GM19467 (cell line): ENCODE data around the gene SH3BP4.

Experiments used
- ATAC-seq: cut with Tn5 transposase; IDR thresholded peaks from one replicate; pipeline ENCODE4 v1.9.1; 2021; ENCODE audit warnings: mild to moderate bottlenecking, moderate library complexity; ENCODE audit not compliant: unreplicated experiment

The SH3BP4 gene

GRCh38 chr2:234964631-234965461 is 13.0 kb downstream of the SH3BP4 start:
- no peak for ATAC-seq

DNA sequence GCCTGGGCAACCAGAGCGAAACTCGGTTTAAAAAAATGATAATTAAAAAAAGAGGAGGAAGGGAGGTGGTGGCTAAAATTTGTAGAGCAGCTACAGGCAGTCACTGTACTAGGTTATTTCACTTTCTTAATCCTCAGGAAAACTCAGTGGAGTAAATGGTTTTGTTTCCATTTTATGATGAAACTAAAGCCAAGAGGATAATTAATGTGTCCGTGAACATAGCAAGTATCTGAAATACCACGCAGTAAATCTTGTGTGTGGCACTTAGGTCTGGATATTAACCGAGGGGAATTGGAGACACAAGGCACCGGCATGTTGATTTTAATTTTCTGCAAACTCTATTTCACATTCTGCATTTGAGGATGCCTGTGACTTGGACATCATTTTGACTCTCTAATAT is 14.5 kb downstream of the SH3BP4 start:
- no peak for ATAC-seq

DNA sequence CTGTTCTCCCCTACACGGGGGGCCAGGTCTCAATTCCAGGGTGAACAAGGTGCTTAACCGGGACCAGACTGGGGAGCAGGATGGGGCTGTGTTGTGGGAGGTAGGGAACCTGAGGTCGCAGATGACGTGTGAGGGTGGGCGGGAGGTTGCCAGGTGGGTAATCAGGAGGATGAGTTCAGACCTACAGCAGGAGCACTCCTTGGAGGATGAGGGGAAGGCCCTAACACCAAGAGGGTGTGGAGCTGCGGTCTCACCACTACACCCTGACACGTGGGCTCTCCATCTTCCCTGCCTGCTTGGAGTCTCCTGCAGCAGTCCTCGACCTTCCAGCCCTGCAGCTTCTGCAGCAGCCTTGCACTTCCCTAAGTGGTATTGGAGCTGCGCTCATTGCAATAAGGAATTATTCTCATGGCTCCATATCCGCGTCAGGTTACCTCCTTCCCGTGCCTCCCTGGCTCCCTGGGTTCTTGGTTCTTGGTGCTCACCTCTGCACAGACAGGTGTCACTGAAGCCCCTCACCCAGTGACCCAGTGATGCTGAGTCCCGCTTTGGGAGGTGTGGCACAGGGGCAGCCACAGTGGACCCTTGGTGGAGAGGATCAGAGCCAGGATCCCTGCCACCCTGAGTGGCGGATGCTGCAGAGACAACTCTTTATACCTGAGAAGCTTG is 15.5 kb downstream of the SH3BP4 start:
- ATAC-seq = no peak

DNA sequence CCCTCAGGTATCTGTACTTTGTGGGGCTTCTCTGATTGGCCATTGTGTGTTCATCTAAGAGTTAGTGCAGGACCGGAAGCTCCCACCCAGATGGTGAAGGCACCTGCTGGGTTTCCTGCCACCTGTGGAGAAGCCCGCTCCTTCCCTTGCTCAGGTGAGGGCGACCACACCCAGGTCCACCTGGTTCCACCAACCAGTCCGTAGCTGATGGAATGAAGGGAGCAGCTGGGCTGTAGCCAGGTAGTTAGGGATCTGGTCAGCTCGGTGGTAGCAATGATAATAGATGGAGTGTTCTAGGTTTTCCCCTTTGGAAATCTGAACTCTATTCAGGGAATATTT is 16.0 kb downstream of the SH3BP4 start:
- no peak for ATAC-seq

GRCh38 chr2:234968631-234969305 is 17.0 kb downstream of the SH3BP4 start:
- no peak for ATAC-seq

- ATAC-seq = no peak
These were observed 17.7 kb downstream of the SH3BP4 start for GRCh38 chr2:234969306-234970098.

GRCh38 chr2:234970099-234970440 is 18.3 kb downstream of the SH3BP4 start:
- ATAC-seq = no peak

- no peak for ATAC-seq
These were observed 18.7 kb downstream of the SH3BP4 start for GRCh38 chr2:234970477-234970882.

DNA sequence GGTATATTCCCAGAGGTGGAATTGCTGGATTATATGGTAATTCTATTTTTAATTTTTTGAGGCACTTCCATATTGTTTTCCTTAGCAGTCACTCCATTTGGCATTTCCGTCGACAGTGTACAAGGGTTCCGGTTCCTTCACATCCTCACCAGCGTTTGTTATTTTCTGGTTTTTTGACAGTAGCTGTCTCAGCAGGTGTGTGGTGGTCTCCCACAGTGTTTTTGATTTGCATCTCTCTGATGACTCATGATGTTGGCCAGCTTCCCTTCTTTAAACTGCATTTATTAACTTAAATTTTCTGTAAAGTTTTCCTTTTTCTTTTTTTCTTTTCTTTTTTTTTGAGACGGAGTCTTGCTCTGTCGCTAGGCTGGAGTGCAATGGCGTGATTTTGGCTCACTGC is 19.7 kb downstream of the SH3BP4 start:
- no peak for ATAC-seq

DNA sequence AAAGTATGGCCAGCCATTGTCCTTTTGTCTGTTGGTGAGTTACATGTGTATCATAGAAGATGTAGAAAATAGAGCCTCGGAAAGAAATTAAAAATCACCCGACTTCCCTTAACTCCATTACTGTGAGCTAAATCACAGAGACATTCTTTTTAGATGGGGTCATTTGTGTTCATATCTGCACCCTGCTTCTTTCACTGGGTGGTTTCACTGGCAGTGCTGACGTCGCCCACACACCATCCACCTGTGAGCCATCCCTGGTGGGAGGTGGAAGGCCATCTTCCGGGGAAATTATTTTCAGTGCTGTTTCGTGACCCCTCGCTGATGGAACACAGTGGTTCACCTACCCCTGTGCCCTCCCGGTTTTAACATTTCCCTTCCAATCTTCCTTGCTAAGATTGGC is 21.2 kb downstream of the SH3BP4 start:
- ATAC-seq = no peak

DNA sequence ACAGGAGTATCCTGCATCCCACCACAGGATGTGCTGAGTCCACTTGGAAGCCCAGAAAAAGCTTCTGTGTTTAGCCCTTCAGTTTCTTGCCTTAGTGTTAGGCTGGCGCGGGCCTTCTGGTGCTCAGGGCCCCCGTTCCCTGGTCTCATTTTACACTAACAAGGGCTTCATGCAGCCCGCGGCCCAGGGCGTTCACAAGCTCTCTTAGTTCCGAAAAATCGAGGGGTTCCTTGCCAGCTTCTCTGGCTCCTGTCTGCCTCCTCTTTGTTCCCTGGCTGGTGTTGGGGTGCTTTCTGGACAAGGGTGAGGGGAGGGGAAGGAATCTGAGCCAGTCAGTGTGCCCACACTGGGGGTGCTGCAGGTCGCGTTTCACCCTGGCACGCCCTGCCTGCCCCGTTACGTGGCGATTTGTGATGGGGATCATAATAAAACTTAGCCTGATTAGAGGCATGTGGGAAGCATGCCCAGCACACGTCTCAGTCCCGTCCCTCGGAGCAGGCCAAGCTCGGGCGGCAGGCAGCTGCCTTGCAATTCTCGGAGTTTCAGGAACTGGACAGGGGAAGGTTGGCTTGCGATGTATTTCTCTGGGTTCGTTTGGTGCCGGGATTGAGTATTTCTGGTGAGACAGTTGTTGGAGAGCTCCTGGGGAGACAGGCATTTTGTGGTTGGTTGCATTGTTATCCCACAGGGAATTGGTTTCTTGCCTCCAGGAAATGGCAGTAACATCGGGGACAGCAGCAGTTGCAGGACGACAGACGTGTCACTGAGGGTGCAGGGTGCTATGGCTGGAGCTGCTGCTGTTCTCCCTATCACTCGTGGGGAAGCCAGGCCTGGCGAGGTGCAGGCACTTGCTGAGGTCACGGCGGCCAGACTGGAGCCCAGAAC is 22.9 kb downstream of the SH3BP4 start:
- no peak for ATAC-seq

- ATAC-seq = no peak
These were observed 23.8 kb downstream of the SH3BP4 start for GRCh38 chr2:234975611-234976010.

DNA sequence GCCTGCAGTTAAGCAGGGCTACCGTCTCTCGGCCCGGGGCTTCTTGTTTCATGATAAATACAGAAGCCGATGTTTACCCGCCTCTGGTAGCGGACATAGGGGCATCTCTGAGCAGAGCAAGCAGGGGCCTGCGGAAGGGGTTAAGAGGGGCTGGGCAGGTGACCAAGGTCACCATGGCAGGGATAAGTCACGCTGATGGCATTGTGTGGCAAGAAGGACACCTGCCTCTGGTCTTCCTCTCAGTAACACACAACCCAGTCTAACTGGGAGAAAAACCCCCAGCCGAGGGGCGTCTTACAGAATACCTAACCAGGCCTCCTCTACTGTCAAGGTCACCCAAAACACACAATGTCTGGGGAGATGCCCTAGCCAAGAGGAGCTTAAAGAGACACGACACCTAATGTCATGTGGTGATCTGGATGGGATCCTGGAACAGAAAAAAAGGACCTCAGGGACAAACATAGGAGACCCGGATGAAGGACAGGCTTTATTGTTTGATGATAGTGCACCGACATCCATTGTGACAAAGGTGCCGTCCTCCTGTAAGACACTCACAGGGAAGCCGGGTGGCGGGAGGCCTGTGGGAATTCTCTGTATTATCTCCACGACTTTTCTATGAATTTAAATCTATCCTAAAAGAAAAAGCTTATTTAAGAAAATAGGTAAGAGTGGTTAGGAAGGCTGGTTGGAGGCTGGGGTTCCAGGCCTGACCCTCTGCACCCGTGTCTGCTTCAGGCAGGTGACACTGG is 24.8 kb downstream of the SH3BP4 start:
- ATAC-seq = no peak

- ATAC-seq = no peak
These were observed 25.4 kb downstream of the SH3BP4 start for GRCh38 chr2:234977228-234977679.

GRCh38 chr2:234978466-234979203 is 26.8 kb downstream of the SH3BP4 start:
- ATAC-seq = no peak

- ATAC-seq = no peak
These were observed 27.7 kb downstream of the SH3BP4 start for GRCh38 chr2:234979204-234980167.

DNA sequence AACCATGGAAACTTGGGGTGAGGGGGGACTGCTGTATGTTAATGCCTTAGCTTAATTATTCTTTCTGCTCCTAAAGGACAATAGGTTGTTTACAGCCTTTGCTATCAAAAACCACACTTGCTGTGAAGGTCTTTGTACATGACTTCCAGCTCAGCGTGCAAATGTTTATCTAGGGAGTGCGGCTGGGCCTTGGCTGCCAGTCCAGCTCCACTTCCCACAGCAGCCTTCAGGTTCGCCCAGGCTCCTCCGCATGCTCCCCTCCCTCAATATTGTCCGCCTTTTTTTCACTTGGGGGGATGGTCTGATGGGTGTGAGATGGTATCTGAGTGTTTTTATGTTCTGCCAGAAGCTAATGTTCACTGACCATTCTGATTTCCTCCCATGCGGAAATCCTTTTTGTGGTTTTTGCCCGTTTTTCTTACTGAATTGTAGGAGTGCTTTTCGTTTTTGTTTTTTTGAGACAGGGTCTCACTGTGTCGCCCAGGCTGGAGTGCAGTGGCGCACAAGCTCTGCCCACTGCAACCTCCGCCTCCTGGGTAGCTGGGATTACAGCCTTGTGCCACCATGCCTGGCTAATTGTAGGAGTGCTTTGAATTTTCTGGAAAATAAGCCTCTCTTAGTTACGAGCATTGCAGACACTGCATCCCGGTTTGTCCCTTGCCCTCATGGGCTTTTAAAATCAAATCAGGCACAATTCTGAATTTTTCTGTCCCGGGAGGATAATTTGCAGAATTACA is 28.8 kb downstream of the SH3BP4 start:
- no peak for ATAC-seq
